GM19395 (cell line): ENCODE data around the gene LMAN1L.

Experiments used
- ATAC-seq: cut with Tn5 transposase; IDR thresholded peaks from one replicate; pipeline ENCODE4 v1.9.1; 2021; ENCODE audit warnings: mild to moderate bottlenecking, moderate library complexity; ENCODE audit not compliant: unreplicated experiment

Gene LMAN1L

DNA sequence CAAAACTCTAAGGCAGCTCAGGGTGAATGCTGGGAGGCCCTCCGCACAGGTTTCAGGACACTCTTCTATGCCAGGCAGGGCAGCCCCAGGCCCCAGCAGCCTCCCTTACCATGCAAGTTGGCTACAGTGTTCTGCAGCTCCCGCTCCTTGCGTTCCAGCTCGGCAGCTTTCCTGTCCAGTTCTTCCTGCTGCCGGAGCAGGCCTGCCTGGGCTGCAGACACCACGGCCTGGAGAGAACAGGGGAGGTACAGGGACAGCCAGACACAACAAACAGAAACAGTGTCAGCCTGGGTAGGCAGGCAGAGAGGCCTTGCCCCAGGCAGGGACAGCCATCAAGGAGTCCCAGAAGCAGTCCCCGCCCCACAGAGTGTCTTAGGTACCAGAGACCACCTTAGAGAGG lies 39.3 kb downstream of the LMAN1L start:
- no peak for ATAC-seq

DNA sequence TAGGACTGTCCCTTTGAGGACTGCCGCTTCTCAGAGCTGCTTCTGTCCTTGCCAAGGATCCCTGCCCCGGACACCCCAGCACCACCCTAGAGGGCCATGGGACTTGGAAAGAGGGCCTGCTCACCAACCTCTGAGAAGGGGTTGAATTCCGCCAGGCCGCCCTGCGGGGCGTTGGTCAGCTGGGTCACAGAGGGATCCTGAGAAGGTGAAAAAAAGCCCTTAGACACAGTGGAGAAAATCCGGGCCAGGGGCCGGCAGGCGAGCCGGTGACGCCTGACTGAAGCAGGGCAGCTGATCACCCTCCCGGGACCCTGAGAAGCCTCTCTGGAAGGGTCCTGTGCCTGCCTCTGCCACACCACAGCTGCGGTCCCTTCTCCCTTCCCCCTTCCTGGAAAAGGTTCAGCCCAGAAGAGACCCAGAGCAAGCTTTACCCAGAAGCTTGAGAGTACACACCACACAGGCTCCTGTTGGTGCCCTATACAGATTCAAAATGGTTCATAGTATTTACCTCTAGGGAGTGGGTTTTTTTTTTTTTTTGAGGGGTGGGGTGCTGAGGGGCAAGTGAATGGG lies 41.9 kb downstream of the LMAN1L start:
- ATAC-seq, result no peak

- ATAC-seq, result no peak
These were observed 43.2 kb downstream of the LMAN1L start for GRCh38 chr15:74855857-74856256.

- no peak for ATAC-seq
These were observed 43.9 kb downstream of the LMAN1L start for GRCh38 chr15:74856537-74856936.

- peak; percentile 84 for ATAC-seq
These were observed 44.5 kb downstream of the LMAN1L start for GRCh38 chr15:74857082-74857655.

DNA sequence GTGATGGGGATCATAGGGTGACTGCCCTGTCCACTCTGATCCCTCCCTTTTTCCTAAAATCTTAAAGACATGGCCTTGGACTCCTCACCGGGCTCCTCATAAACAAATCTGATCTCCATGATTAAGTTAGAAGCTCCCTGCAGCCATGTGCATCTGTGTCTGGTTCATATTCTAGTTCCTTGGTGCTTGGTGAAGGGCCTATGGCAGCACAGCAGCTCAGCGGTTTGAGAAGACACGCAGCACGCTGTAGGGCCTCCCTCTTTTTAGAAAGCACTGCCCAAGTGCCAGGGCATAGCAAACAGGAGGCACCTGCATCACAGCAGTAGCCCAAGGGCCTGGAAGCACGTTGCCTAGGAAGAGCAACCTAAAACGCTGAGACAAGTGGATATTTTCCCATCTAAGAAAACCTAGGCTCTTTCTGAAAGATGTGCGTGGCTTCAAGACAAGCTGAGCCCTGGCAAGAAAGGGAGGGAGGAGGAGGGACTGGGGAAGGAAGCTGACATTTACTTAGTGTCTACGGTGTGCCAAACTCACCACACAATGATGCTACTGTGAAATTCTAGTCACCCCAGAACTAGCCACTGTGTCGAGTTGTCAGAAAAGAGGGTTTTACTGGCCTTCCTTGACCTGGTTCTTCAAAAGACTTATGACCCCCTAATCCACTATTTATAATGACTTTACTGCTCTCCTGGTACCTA lies 45.2 kb downstream of the LMAN1L start:
- ATAC-seq, result peak; percentile 16

- ATAC-seq, result no peak
These were observed 45.7 kb downstream of the LMAN1L start for GRCh38 chr15:74858369-74858740.

DNA sequence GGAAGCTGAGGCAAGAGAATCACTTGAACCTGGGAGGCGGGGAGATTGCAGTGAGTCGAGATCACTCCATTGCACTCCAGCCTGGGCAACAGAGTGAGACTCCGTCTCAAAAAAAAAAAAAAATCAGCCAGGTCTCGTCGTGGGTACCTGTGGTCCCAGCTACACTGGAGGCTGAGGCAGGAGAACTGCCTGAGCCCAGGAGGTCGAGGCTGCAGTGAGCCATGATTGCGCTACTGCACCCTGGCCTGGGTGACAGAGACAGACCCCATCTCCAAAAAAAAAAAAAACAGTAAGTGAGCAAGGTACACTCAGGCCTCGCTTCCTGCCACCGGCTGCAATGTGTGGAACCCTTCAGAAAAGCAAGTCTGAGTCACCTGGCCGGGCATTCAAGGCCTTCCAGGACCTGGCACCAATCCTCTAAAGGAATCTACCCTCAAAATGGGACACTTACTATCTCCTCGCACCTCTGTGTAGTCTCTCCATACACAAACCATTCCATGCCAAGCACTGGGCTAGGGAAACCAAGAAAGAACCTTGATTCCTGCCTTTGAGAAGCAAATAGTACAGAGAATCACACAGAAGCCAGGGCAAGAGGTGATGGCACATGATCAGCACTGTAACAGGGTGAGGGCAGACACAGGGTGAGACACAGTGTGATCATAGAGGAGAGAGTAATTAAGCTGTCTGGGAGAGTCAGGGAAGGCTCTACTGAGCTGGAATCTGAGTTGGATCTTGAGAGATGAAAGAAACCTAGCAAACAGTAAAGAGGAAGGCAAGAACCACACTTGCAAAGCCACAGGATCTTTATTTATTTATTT lies 50.8 kb downstream of the LMAN1L start:
- ATAC-seq, result no peak

DNA sequence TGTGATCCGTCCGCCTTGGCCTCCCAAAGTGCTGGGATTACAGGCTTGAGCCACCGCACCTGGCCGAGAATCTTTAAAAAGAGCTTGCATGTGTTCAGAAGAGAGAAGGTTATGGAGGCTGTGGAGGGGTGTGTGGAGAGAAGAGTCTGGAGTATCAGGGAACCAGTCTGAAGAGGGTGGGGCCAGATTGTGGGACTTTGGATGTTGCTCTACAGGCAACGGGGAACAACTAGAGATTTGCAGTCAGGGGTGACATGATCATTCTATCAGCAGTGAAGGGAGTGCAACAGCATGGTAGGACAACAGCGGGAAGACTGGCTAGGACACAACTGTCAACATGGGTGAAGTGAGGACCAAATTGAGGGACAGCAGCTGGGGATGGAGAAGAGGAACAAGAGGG lies 51.7 kb downstream of the LMAN1L start:
- no peak for ATAC-seq

DNA sequence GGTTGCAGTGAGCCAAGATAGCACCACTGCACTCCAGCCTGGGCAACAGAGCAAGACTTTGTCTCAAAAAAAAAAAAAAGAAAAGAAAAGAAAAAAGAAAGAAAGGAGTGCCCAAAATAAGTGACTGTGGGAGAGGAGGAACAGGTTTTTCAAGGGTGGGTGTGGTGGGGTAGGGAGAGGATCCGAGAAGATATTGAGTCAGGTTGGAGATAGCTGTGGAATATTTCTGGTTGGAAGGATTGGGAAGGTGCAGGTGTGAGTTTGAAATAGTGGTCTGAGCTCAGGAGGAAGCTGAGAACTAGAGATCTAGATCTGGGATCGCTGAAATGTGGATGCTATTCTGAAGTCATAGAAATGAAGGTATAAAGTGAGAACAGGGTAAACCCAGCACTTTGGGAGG lies 52.7 kb downstream of the LMAN1L start:
- ATAC-seq, result no peak

DNA sequence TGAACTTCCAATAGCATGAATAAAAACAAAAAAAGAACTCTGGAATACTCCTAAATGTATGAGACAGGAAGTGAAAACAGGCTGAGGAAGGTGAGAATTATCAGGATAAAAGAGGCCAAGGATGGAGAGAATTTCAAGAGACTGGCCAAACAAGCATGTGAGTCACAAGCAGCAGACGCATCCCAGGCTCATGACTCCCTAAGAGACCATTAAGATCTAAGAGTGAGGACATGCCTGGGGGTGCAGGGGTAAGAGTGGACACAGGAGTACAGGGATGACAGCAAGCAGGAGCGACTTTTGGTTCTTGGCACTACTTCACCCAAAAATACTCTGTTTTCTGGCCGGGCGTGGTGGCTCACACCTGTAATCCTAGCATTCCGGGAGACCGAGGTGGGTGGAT lies 53.5 kb downstream of the LMAN1L start:
- no peak for ATAC-seq

DNA sequence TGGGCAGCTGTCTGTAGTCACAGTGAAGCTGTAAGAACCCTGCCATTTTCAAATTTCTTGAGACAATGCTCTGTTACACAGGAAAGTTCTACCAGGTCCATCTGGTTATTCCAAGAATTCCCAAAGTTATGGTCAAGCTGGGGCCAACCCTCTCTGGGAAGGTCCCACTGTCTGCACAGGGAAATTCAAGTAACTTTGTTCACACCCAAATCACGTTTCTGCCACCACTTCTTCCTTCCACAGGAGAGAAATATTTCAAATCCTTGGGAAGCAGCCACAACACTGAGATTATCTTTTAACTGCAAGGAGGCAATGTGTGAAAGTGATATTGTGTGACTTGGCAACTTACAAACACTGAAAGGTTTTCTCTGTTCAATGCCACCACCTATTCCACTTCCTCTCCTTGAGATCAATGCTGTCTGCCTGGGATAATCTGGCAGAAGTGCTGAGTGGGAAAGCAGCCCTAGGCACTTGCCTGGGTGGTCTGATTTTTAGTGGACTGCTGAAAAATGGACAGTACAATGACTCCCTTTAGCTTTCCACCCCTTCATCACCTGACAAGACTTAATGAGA lies 54.9 kb downstream of the LMAN1L start:
- no peak for ATAC-seq

GRCh38 chr15:74868059-74868458 lies 55.4 kb downstream of the LMAN1L start:
- ATAC-seq, result no peak

DNA sequence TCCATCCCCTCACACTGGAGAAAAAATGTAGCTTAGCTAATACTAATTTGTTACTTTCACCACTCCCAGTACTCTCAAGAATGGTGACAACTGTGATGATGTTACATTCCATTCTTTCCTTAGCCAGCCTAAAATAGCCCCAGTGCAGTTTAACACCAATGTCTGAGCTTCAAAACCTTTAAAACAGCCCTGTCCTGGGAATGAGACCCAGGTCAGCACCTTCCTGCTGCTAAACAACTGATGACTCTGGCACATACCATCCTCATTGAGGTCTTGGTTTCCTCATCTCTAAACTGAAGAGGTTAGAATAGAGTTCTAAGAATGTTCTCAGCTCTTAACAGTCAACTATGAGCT lies 56.7 kb downstream of the LMAN1L start:
- no peak for ATAC-seq

DNA sequence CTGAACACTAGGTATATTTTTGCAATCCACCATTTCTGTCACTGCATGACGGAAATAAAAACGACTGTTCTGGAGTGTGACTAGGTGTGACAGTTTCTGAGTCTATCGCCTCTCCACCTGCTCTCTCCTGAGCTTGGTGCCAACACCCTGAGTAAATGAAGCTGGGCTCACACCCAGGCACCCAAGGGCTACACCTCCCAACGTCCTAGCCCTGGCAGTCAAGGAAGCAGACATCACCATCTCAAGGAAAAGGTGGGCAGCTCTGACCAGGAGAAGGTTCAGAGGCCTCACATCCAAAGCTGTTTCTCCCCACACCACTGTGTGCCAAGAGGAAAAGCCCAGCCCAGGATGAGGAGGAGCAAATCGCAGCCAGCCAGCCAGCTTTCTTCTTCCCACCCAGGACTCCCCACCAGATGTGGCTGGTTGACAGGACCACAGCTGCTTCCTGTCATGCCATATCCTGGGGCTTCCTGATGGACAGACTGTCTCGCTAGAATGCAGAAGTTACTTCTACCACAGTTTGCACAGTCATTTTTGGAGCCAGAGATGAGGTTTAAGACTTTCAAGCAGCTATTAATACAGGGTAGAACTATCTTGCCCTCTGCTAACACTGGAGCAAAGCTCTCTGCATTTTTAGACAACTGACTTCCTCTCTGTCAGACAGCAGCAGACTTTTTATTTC lies 57.2 kb downstream of the LMAN1L start:
- ATAC-seq, result peak; percentile 72

DNA sequence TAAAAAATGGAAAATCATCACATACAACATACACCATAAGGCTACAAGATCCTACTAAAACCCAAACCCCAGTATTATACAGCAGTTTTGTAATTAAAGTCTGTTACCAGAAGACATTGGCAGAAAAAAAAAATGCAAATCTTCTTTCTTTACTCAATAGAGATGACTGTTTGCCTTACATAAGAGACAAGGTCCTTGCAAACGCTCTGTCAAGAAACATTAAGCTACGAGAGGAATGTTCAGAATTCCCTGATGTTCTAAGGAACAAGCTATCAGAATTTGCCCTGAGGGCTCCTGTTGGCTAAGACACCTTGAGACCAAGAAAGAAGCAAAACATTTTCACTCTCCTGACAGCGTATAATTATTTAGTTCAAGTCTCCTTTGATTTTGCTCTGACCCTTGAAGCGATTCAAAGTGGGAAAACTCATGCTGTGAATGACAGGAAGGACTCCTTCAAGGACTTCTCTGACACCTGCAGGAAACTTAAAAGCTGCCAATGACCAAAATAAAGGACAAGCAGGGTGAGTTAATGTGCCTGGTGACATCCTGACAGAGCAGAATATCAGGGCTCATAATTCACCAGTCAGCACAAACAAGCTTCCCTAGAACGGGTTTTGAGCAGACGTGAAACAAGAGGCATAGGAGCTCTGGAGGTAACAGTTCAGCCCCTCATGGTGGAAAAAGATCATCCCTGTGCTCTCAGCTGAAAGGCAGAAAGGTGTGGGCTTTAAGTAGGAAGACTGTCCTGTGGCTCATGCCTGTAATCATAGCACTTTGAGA lies 58.0 kb downstream of the LMAN1L start:
- no peak for ATAC-seq

- ATAC-seq, result no peak
These were observed 60.0 kb downstream of the LMAN1L start for GRCh38 chr15:74872702-74873035.

- ATAC-seq, result peak; percentile 71
These were observed 60.6 kb downstream of the LMAN1L start, which contains the start of gene SCAMP2 for GRCh38 chr15:74873036-74873755. SCAMP2 (minus strand) TSS chr15:74873365; CDS start chr15:74873255, 110 bp downstream.

GRCh38 chr15:74873756-74874424 lies 61.3 kb downstream of the LMAN1L start:
- no peak for ATAC-seq
